DMS153 treated with DMSO at 0.1 percent for 48 hours (cell line): ENCODE measurements around the gene SHC4.
"Not testable (repeated sequence)": the region's sequence is repeated elsewhere in the genome, so short reads cannot be mapped to it uniquely, and the experiment has no call there.

ENCODE experiments used
- DNase-seq: peaks from one replicate; lab custom pipeline; 2025; ENCODE audit not compliant: unreplicated experiment; lab: John Stamatoyannopoulos, UW

SHC4 gene

GRCh38 chr15:48854434-48854833, 109.3 kb downstream of the SHC4 start:
- DNase-seq, result not testable (repeated sequence)

GRCh38 chr15:48851956-48852355, 111.8 kb downstream of the SHC4 start:
- DNase-seq, result no peak

- DNase-seq, result no peak
Observed at GRCh38 chr15:48850648-48851047, 113.1 kb downstream of the SHC4 start.

GRCh38 chr15:48845123-48845522, 118.6 kb downstream of the SHC4 start:
- no peak for DNase-seq

GRCh38 chr15:48842501-48842900, 121.2 kb downstream of the SHC4 start:
- no peak for DNase-seq

GRCh38 chr15:48834756-48835155, 129.0 kb downstream of the SHC4 start:
- DNase-seq, result no peak

GRCh38 chr15:48833526-48834239, 130.0 kb downstream of the SHC4 start:
- DNase-seq, result no peak

GRCh38 chr15:48832648-48833047, 131.1 kb downstream of the SHC4 start:
- DNase-seq, result no peak

GRCh38 chr15:48828906-48829305, 134.8 kb downstream of the SHC4 start:
- DNase-seq, result no peak

- no peak for DNase-seq
Observed at GRCh38 chr15:48828471-48828870, 135.2 kb downstream of the SHC4 start.

GRCh38 chr15:48825075-48825474, 138.6 kb downstream of the SHC4 start:
- no peak for DNase-seq

GRCh38 chr15:48823706-48824105, 140.0 kb downstream of the SHC4 start:
- DNase-seq, result no peak

- no peak for DNase-seq
Observed at GRCh38 chr15:48823237-48823636, 140.5 kb downstream of the SHC4 start.

- DNase-seq, result no peak
Observed at GRCh38 chr15:48814286-48814685, 149.4 kb downstream of the SHC4 start.

GRCh38 chr15:48811325-48811958, 152.3 kb downstream of the SHC4 start:
- no peak for DNase-seq

- peak; percentile 84 for DNase-seq
Observed at GRCh38 chr15:48810414-48811324, 153.1 kb downstream of the SHC4 start, which contains the start of gene CEP152. Gene CEP152 (minus strand): TSS chr15:48811069. CDS start chr15:48805649, 5,420 bp downstream.

- DNase-seq, result no peak
Observed at GRCh38 chr15:48806151-48806550, 157.6 kb downstream of the SHC4 start.

- DNase-seq, result no peak
Observed at GRCh38 chr15:48805591-48805990, 158.1 kb downstream of the SHC4 start.

- no peak for DNase-seq
Observed at GRCh38 chr15:48803877-48804276, 159.8 kb downstream of the SHC4 start.

GRCh38 chr15:48802867-48803266, 160.9 kb downstream of the SHC4 start:
- DNase-seq, result no peak

- DNase-seq, result no peak
Observed at GRCh38 chr15:48802257-48802656, 161.5 kb downstream of the SHC4 start.
